ENCODE results near the gene SLC9A9. TPM values are rescaled to one million over a fixed set of nuclear protein-coding genes. Genes with fewer than 3 reads are reported as not detected.
"Not testable (repeated sequence)": the region's sequence is repeated elsewhere in the genome, so short reads cannot be mapped to it uniquely, and the experiment has no call there.

SLC9A9 gene
- polyA plus RNA-seq, 1 experiment = 2.4 TPM

GRCh38 chr3:143529798-143530197 is 318.5 kb downstream of the SLC9A9 start:
- TF ChIP-seq CTCF (IDR thresholded peaks at IDR 0.05; ENCODE audit: insufficient read depth, low read depth, low read length) = no peak
- POLR2A ChIA-PET = no interaction called here
- Histone ChIP-seq H3K27me3 (ENCODE audit: control insufficient read depth, insufficient read depth, low read length) (no peaks in the 10 kb centered on the region), H3K4me3 (ENCODE audit: low read depth, low read length) (no peak overlapping the region), H3K36me3 (ENCODE audit: control insufficient read depth, insufficient read depth, low read length) (no peaks in the 10 kb centered on the region)
- no peak for DNase-seq (ENCODE audit: low read depth)
- CTCF ChIA-PET = interaction anchor here (1.0 kb wide), 1 partner anchor 93 kb away, joined by 3 read pairs; no protein-coding TSS in a partner anchor

DNA sequence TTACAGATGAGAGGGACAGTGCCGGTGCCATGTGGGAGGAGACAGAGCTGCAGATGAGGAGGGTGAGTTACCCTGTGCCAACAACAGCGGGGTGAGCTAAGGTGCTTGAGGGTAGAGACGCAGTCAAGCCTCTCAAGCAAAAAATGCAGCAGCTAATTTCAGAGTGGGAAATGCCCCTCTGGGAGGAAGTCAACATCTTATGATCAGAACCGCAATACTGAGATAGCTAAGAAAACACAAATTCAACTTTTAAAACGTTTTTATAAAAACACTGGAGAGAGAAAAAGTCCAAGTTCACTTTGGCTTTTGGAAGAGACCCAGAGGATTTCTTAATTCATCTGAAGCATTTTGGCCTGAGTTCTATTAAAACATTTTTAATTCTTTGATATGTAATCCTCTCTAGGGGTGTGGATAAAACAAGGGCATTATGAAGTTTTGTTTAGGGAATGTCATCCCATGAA is 319.2 kb downstream of the SLC9A9 start:
- Histone ChIP-seq H3K4me3 (ENCODE audit: low read depth, low read length) (no peak overlapping the region), H3K27me3 (ENCODE audit: control insufficient read depth, insufficient read depth, low read length) (no peaks in the 10 kb centered on the region), H3K36me3 (ENCODE audit: control insufficient read depth, insufficient read depth, low read length) (no peaks in the 10 kb centered on the region)
- ChIA-PET CTCF (no interaction called here), POLR2A (no interaction called here)
- TF ChIP-seq CTCF (IDR thresholded peaks at IDR 0.05; ENCODE audit: insufficient read depth, low read depth, low read length) = no peak
- DNase-seq (ENCODE audit: low read depth) = no peak

DNA sequence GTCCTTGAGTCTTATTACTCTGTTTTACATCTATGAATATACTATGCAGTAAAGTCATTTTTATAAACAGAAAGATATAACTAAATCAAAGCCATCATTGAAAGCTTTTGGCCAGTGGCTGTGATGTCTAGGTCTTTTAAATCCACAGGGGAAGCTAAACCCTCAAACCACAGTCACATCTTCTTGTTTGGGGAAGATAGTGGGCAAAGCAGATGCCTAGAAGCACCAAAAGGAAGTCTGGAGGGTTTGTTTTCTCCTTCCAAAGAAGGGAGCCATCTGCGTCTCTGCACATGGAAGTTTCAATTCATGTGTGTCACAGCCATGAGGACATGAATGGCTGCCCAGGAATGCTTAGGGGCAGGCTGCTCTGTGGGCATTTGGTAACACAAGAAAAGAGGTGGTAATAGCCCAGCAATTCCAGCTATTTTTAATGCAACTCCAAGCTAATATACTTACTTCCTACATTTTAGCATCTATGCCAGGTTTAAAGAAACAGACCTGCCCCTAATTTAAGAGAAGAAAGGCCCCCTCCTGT is 322.2 kb downstream of the SLC9A9 start:
- Histone ChIP-seq H3K27me3 (ENCODE audit: control insufficient read depth, insufficient read depth, low read length) (no peaks in the 10 kb centered on the region), H3K36me3 (ENCODE audit: control insufficient read depth, insufficient read depth, low read length) (no peaks in the 10 kb centered on the region), H3K4me3 (ENCODE audit: low read depth, low read length) (no peak overlapping the region)
- CTCF ChIA-PET = interaction anchor here (1.4 kb wide), 1 partner anchor 118 kb away, joined by 5 read pairs; no protein-coding TSS in a partner anchor
- no peak for DNase-seq (ENCODE audit: low read depth)
- TF ChIP-seq CTCF (IDR thresholded peaks at IDR 0.05; ENCODE audit: insufficient read depth, low read depth, low read length) = no peak
- POLR2A ChIA-PET = no interaction called here

GRCh38 chr3:143525408-143525807 is 322.9 kb downstream of the SLC9A9 start:
- CTCF ChIA-PET = no interaction called here
- no peak for DNase-seq (ENCODE audit: low read depth)
- POLR2A ChIA-PET = no interaction called here

GRCh38 chr3:143521803-143522202 is 326.5 kb downstream of the SLC9A9 start:
- DNase-seq (ENCODE audit: low read depth) = no peak
- TF ChIP-seq CTCF (IDR thresholded peaks at IDR 0.05; ENCODE audit: insufficient read depth, low read depth, low read length) = no peak
- ChIA-PET CTCF (no interaction called here), POLR2A (no interaction called here)
- Histone ChIP-seq H3K4me3 (ENCODE audit: low read depth, low read length) (no peak overlapping the region), H3K27me3 (ENCODE audit: control insufficient read depth, insufficient read depth, low read length) (no peaks in the 10 kb centered on the region), H3K36me3 (ENCODE audit: control insufficient read depth, insufficient read depth, low read length) (no peaks in the 10 kb centered on the region)

More at GRCh38 chr3:143525408-143525807, 322.9 kb downstream of the SLC9A9 start:
- no peak for TF ChIP-seq CTCF (IDR thresholded peaks at IDR 0.05; ENCODE audit: insufficient read depth, low read depth, low read length)
- Histone ChIP-seq H3K4me3 (ENCODE audit: low read depth, low read length) (no peak overlapping the region), H3K36me3 (ENCODE audit: control insufficient read depth, insufficient read depth, low read length) (no peaks in the 10 kb centered on the region), H3K27me3 (ENCODE audit: control insufficient read depth, insufficient read depth, low read length) (no peaks in the 10 kb centered on the region)

- H3K27me3 ChIP-seq (ENCODE audit: control insufficient read depth, insufficient read depth, low read length); H3K36me3 ChIP-seq (ENCODE audit: control insufficient read depth, insufficient read depth, low read length); DNase-seq (ENCODE audit: low read depth); CTCF ChIA-PET; H3K4me3 ChIP-seq (ENCODE audit: low read depth, low read length); POLR2A ChIA-PET: not testable (repeated sequence)
Measured at GRCh38 chr3:143517131-143517530, 331.1 kb downstream of the SLC9A9 start.
